H1 (cell line): ENCODE results near the gene SIRT7. TPM values are rescaled to one million over a fixed set of nuclear protein-coding genes. Genes with fewer than 3 reads are reported as not detected.

Experiments used
- CTCF ChIA-PET: fragments of 300-600 bp; sonication (Branson Sonifier 250); formaldehyde crosslinking; loops from one replicate; lab custom pipeline; 2021; ENCODE audit not compliant: partially characterized antibody; lab: Charles Lee
- POLR2A ChIA-PET: fragments of 300-600 bp; sonication (Branson Sonifier 250); formaldehyde crosslinking; loops from one replicate; lab custom pipeline; 2021; ENCODE audit warnings: inconsistent platforms; ENCODE audit not compliant: partially characterized antibody; lab: Charles Lee
- DNase-seq, 2 experiments: peaks; one replicate each; pipeline versions ENCODE4 v3.0.0 to v3.0.0-alpha.2; 2010 to 2022; ENCODE audit warnings: low spot score in 2 of 2, low read depth in 1 of 2, mixed read lengths in 1 of 2
- FAIRE-seq: peaks from 2 replicates; lab custom pipeline; 2011; peaks lifted over from hg19 to GRCh38; lab: Jason Lieb, UNC
- H2AFZ ChIP-seq: 2 replicates; pipeline ENCODE4 v1.8.1; 2012; ENCODE audit warnings: low read length, inconsistent platforms
- H2AK5ac ChIP-seq: 2 replicates; pipeline ENCODE4 v1.6.1; 2013; ENCODE audit warnings: low read depth, low read length
- H2BK120ac ChIP-seq: replicated peaks from 2 replicates; pipeline ENCODE3; 2013; ENCODE audit warnings: low read depth, low read length, inconsistent platforms
- H2BK12ac ChIP-seq: 2 replicates; pipeline ENCODE4 v1.6.1; 2013; ENCODE audit warnings: low read depth, low read length
- H2BK15ac ChIP-seq: 2 replicates; pipeline ENCODE4 v1.6.1; 2013; ENCODE audit warnings: low read length
- H2BK20ac ChIP-seq: 2 replicates; pipeline ENCODE4 v1.6.1; 2013; ENCODE audit warnings: low read length
- H2BK5ac ChIP-seq: 2 replicates; pipeline ENCODE4 v1.6.1; 2013; ENCODE audit warnings: low read depth, low read length
- H3K14ac ChIP-seq: 2 replicates; pipeline ENCODE4 v1.6.1; 2013; ENCODE audit warnings: inconsistent platforms; ENCODE audit not compliant: insufficient read length
- H3K18ac ChIP-seq: 2 replicates; pipeline ENCODE4 v1.6.1; 2013; ENCODE audit warnings: low read length; ENCODE audit errors: extremely low read depth
- H3K23ac ChIP-seq: 2 replicates; pipeline ENCODE4 v1.6.1; 2013; ENCODE audit warnings: inconsistent platforms; ENCODE audit not compliant: insufficient read length
- H3K23me2 ChIP-seq: 2 replicates; pipeline ENCODE4 v1.6.1; 2013; ENCODE audit warnings: low read depth, low read length
- H3K27ac ChIP-seq: 2 replicates; pipeline ENCODE4 v1.6.1; 2011; ENCODE audit warnings: low read depth, low read length, inconsistent platforms
- H3K27me3 ChIP-seq, 4 experiments: replicated peaks in 1 of 4; 1 replicate in 1 of 4; 2 replicates in 3 of 4; pipeline versions ENCODE4 v1.6.1 to v1.8.1; 2011 to 2013; ENCODE audit warnings: low read length in 3 of 4, mild to moderate bottlenecking in 3 of 4, inconsistent platforms in 2 of 4, mixed read lengths in 2 of 4, moderate library complexity in 1 of 4; ENCODE audit not compliant: control insufficient read depth in 3 of 4, insufficient read depth in 3 of 4; ENCODE audit errors: extremely low read depth in 1 of 4
- H3K36me3 ChIP-seq, 4 experiments: 2 replicates each; pipeline versions ENCODE4 v1.6.1 to v1.8.1; 2011 to 2013; ENCODE audit warnings: mild to moderate bottlenecking in 4 of 4, low read length in 3 of 4, moderate library complexity in 2 of 4, control low read depth in 1 of 4, inconsistent platforms in 1 of 4; ENCODE audit not compliant: insufficient read depth in 4 of 4, control insufficient read depth in 2 of 4
- H3K4ac ChIP-seq: replicated peaks from 2 replicates; pipeline ENCODE3; 2013; ENCODE audit warnings: low read length, low read depth, mixed read lengths, inconsistent platforms; ENCODE audit not compliant: insufficient read length
- H3K4me1 ChIP-seq, 4 experiments: replicated peaks in 1 of 4; 1 replicate in 1 of 4; 2 replicates in 3 of 4; pipeline versions ENCODE4 v1.6.1 to v1.8.1; 2011 to 2013; ENCODE audit warnings: low read length in 3 of 4, inconsistent platforms in 2 of 4, mixed read lengths in 1 of 4; ENCODE audit not compliant: insufficient read depth in 4 of 4, control insufficient read depth in 3 of 4
- H3K4me2 ChIP-seq, 2 experiments: 2 replicates each; pipeline versions ENCODE4 v1.6.1 to v1.8.1; 2011 to 2013; ENCODE audit warnings: low read depth in 2 of 2, low read length in 2 of 2, control low read depth in 1 of 2, inconsistent platforms in 1 of 2, mild to moderate bottlenecking in 1 of 2; ENCODE audit not compliant: insufficient read depth in 1 of 2
- H3K4me3 ChIP-seq, 4 experiments: fragments of 200-600, 300-600 bp in 1 of 4; sonication (generic), shearing (Covaris generic), sonication (Bioruptor Twin) in 1 of 4; 2 replicates each; pipeline versions ENCODE4 v1.5.1 to v1.8.1; 2011 to 2016; ENCODE audit warnings: low read length in 4 of 4, low read depth in 3 of 4, control low read depth in 2 of 4, inconsistent platforms in 2 of 4, mild to moderate bottlenecking in 2 of 4, mixed read lengths in 1 of 4, moderate library complexity in 1 of 4; ENCODE audit not compliant: insufficient read depth in 2 of 4; ENCODE audit errors: extremely low read depth in 1 of 4
- H3K56ac ChIP-seq: replicated peaks from 2 replicates; pipeline ENCODE3; 2013; ENCODE audit warnings: low read depth, mild to moderate bottlenecking, mixed read lengths, low read length, inconsistent platforms; ENCODE audit not compliant: insufficient read length
- H3K79me1 ChIP-seq: 2 replicates; pipeline ENCODE4 v1.6.1; 2013; ENCODE audit warnings: low read depth, low read length, control low read depth
- H3K79me2 ChIP-seq, 2 experiments: 2 replicates each; pipeline versions ENCODE4 v1.6.1 to v1.8.1; 2012 to 2013; ENCODE audit warnings: low read length in 2 of 2, mild to moderate bottlenecking in 2 of 2, inconsistent platforms in 1 of 2; ENCODE audit not compliant: insufficient read depth in 2 of 2, control insufficient read depth in 1 of 2
- H3K9ac ChIP-seq, 4 experiments: replicated peaks in 1 of 4; 1 replicate in 1 of 4; 2 replicates in 3 of 4; pipeline versions ENCODE4 v1.6.1 to v1.8.1; 2011 to 2013; ENCODE audit warnings: low read depth in 3 of 4, low read length in 3 of 4, control low read depth in 2 of 4, mild to moderate bottlenecking in 2 of 4, moderate library complexity in 2 of 4, inconsistent platforms in 1 of 4; ENCODE audit errors: extremely low read depth in 1 of 4
- H3K9me3 ChIP-seq, 2 experiments: 2 replicates each; pipeline versions ENCODE4 v1.6.1 to v1.8.1; 2012 to 2013; ENCODE audit warnings: mild to moderate bottlenecking in 2 of 2, moderate library complexity in 2 of 2, control low read depth in 1 of 2, inconsistent platforms in 1 of 2, low read depth in 1 of 2, low read length in 1 of 2, mixed read lengths in 1 of 2; ENCODE audit not compliant: insufficient read depth in 2 of 2
- H4K20me1 ChIP-seq, 2 experiments: replicated peaks in 1 of 2; 2 replicates each; pipeline versions ENCODE3 to v1.8.1; 2011 to 2013; ENCODE audit warnings: inconsistent platforms in 2 of 2, low read length in 2 of 2, mild to moderate bottlenecking in 1 of 2; ENCODE audit not compliant: insufficient read depth in 2 of 2, control insufficient read depth in 1 of 2
- H4K5ac ChIP-seq: 2 replicates; pipeline ENCODE4 v1.6.1; 2013; ENCODE audit warnings: low read length, low read depth, mixed read lengths, inconsistent platforms; ENCODE audit not compliant: insufficient read length
- H4K8ac ChIP-seq: 2 replicates; pipeline ENCODE4 v1.8.0; 2013; ENCODE audit warnings: mild to moderate bottlenecking, moderate library complexity, low read length, inconsistent platforms; ENCODE audit not compliant: insufficient read depth; ENCODE audit errors: extremely low read depth
- H4K91ac ChIP-seq: replicated peaks from 2 replicates; pipeline ENCODE3; 2013; ENCODE audit warnings: low read length, mixed read lengths, inconsistent platforms; ENCODE audit not compliant: insufficient read length
- ATF3 ChIP-seq: IDR thresholded peaks from 2 replicates; pipeline ENCODE4 v1.6.1; 2011; ENCODE audit warnings: low read depth, mild to moderate bottlenecking, low read length; ENCODE audit not compliant: insufficient read depth
- BRCA1 ChIP-seq: IDR thresholded peaks from 2 replicates; pipeline ENCODE4 v1.6.1; 2012; ENCODE audit warnings: low read depth, low read length, improper control_type of control experiment
- CBX5 ChIP-seq: fragments of 300-800, 300-1000 bp; sonication (generic); IDR thresholded peaks from 2 replicates; pipeline ENCODE4 v1.7.1; 2016; ENCODE audit warnings: antibody characterized with exemption, low read length, low read depth
- EZH2 ChIP-seq: fragments of 200-600 bp; sonication (generic); IDR thresholded peaks from 2 replicates; pipeline ENCODE4 v1.7.1; 2012; ENCODE audit warnings: low read depth, mild to moderate bottlenecking, moderate library complexity, low read length, inconsistent platforms; ENCODE audit not compliant: severe bottlenecking
- HDAC6 ChIP-seq: IDR thresholded peaks from one replicate; pipeline ENCODE4 v1.7.1; 2012; ENCODE audit warnings: low read depth, mild to moderate bottlenecking, inconsistent platforms, low read length, moderate library complexity
- POLR2A ChIP-seq, 2 experiments: IDR thresholded peaks; 1 replicate in 1 of 2; 2 replicates in 1 of 2; pipeline ENCODE4 v1.6.1; 2011; ENCODE audit warnings: low read depth in 2 of 2, low read length in 2 of 2, mild to moderate bottlenecking in 2 of 2; ENCODE audit errors: control extremely low read depth in 1 of 2
- POU5F1 ChIP-seq: IDR thresholded peaks from 2 replicates; pipeline ENCODE4 v1.6.1; 2011; ENCODE audit warnings: low read depth, mild to moderate bottlenecking, low read length, moderate library complexity
- SIX5 ChIP-seq: IDR thresholded peaks from 2 replicates; pipeline ENCODE4 v1.6.1; 2011; ENCODE audit warnings: mild to moderate bottlenecking, low read depth, low read length
- SP2 ChIP-seq: IDR thresholded peaks from 2 replicates; pipeline ENCODE4 v1.6.1; 2012; ENCODE audit warnings: mild to moderate bottlenecking, low read length, inconsistent platforms
- SUZ12 ChIP-seq: fragments of 200-600 bp; sonication (generic); IDR thresholded peaks from 2 replicates; pipeline ENCODE4 v1.6.1; 2012; ENCODE audit warnings: mild to moderate bottlenecking, inconsistent platforms, low read length, moderate library complexity, mixed read lengths
- TAF7 ChIP-seq: optimal IDR thresholded peaks from 2 replicates; pipeline ENCODE3; 2011; ENCODE audit warnings: low read depth, mild to moderate bottlenecking, inconsistent platforms, low read length, moderate library complexity, borderline replicate concordance
- TBP ChIP-seq: IDR thresholded peaks from 2 replicates; pipeline ENCODE4 v1.6.1; 2011; ENCODE audit warnings: low read depth, low read length, improper control_type of control experiment
- TEAD4 ChIP-seq: IDR thresholded peaks from 2 replicates; pipeline ENCODE4 v1.6.1; 2012; ENCODE audit warnings: low read depth, low read length, inconsistent platforms, mixed read lengths
- WGBS, 2 experiments: shearing (Covaris generic) in 1 of 2; methylation state at CpG; one replicate each; pipeline versions ENCODE4 v1.1.6 to v1.1.7; 2013 to 2015; ENCODE audit warnings: low lambda C conversion rate in 2 of 2, mixed read lengths in 2 of 2, inconsistent platforms in 1 of 2, low coverage in 1 of 2, missing lambda C conversion rate in 1 of 2; ENCODE audit not compliant: insufficient replicate concordance in 2 of 2, insufficient coverage in 1 of 2, insufficient read length in 1 of 2; ENCODE audit errors: extremely low coverage in 1 of 2, missing lambda C conversion rate in 1 of 2; 5-methylcytosine and 5-hydroxymethylcytosine counted together
- polyA plus RNA-seq, 7 experiments: library from polyadenylated mRNA; depleted of rRNA in 3 of 7; stranded (reverse) in 5 of 7; unstranded in 2 of 7; fragments of >200 nt in 5 of 7; fragments of 200-250 nt in 2 of 7; gene quantifications; 1 replicate in 5 of 7; 2 replicates in 1 of 7; 4 replicates in 1 of 7; pipeline versions ENCODE4 v1.2.1 to v1.2.3, GENCODE V29; 2011 to 2013; ENCODE audit warnings: missing spikeins in 2 of 7, mixed read lengths in 2 of 7
- total RNA-seq: library from RNA; stranded (reverse); fragmentation: NEBNext Ultra II Directional; extraction: Animal tissue kit (Norgen Biotek cat#: 25700); gene quantifications from 2 replicates; pipeline ENCODE4 v1.2.1, GENCODE V29; 2021
- TF ChIP-seq, protein P1 (sequence below): IDR thresholded peaks from 2 replicates; pipeline ENCODE4 v1.6.1; 2012; ENCODE audit warnings: inconsistent platforms

SIRT7 gene
- total and polyA plus RNA-seq, 2 of the 8 experiments (the other 6 are each of a cell fraction or from before 2014, with no cell fraction given), result 5.8 to 16.6 TPM

- no peaks in the 10 kb centered on the region; a peak in 3 of 8 replicates for H3K36me3 ChIP-seq
- H2BK12ac ChIP-seq, result no peak overlapping the region
- H3K14ac ChIP-seq, result no peak overlapping the region
- DNase-seq, result no peak
- no peak overlapping the region for H4K5ac ChIP-seq
- no peak overlapping the region for H3K4me2 ChIP-seq
- no peak overlapping the region for H3K4me3 ChIP-seq
- H3K9me3 ChIP-seq, result no peaks in the 10 kb centered on the region
- H4K91ac ChIP-seq, result no peak overlapping the region
- 81% methylated on average over 5 of the region's 10 CpGs; no CpG with 5 or more reads in 1 of the 2 experiments for WGBS, 2 experiments
- H2BK20ac ChIP-seq, result no peak overlapping the region
- H2BK15ac ChIP-seq, result no peak overlapping the region
- no peak overlapping the region for H3K56ac ChIP-seq
- peaks cover 0 to 25% (median 14%) of the 10 kb centered on the region in 4 experiments; a peak in 5 of 7 replicates for H3K27me3 ChIP-seq
- H3K4me1 ChIP-seq, result peaks cover 0 to 15% (median 8%) of the 10 kb centered on the region in 4 experiments; a peak in 4 of 7 replicates
- no peak overlapping the region for H2BK5ac ChIP-seq
- H4K8ac ChIP-seq, result no peak overlapping the region
- H3K9ac ChIP-seq, result no peak overlapping the region
- H3K27ac ChIP-seq, result no peak overlapping the region
- no peak overlapping the region for H2BK120ac ChIP-seq
- peaks cover 2% of the 10 kb centered on the region; the same call in 1 of the 2 replicates for H3K79me1 ChIP-seq
- CTCF ChIA-PET, result interaction anchor here (0.6 to 1.6 kb wide), 7 partner anchors 10 to 164 kb away, joined by 3 to 7 read pairs (median 4); no protein-coding TSS in a partner anchor
- FAIRE-seq, result no peak
- no peaks in the 10 kb centered on the region for H3K79me2 ChIP-seq
- POLR2A ChIA-PET, result interaction anchor here (0.7 to 2.0 kb wide), 6 partner anchors 9 to 26 kb away, joined by 3 to 11 read pairs (median 4); partner anchors contain the start of gene ANAPC11
- H3K18ac ChIP-seq, result no peak overlapping the region
- H2AFZ ChIP-seq, result no peak overlapping the region
- H3K23me2 ChIP-seq, result peaks cover 12% of the 10 kb centered on the region; the same call in 1 of the 2 replicates
- peaks cover 4 to 19% of the 10 kb centered on the region in 2 experiments for H4K20me1 ChIP-seq
- no peak overlapping the region for H3K4ac ChIP-seq
- no peak overlapping the region for H2AK5ac ChIP-seq
- no peak overlapping the region for H3K23ac ChIP-seq
- TF ChIP-seq TBP, result no peak
- no peak for TF ChIP-seq TEAD4
- no peak for TF ChIP-seq CBX5
- no peak for TF ChIP-seq HDAC6
- no peak for TF ChIP-seq ATF3
- no peak for TF ChIP-seq BRCA1
- no peak for TF ChIP-seq EZH2
- TF ChIP-seq POU5F1, result no peak
- no peak for TF ChIP-seq TAF7
- TF ChIP-seq POLR2A (IDR thresholded peaks at IDR 0.05; ENCODE audit: control extremely low read depth in 1 of 2, low read depth in 2 of 2, low read length in 2 of 2), result no peak
- TF ChIP-seq, protein P1, sequence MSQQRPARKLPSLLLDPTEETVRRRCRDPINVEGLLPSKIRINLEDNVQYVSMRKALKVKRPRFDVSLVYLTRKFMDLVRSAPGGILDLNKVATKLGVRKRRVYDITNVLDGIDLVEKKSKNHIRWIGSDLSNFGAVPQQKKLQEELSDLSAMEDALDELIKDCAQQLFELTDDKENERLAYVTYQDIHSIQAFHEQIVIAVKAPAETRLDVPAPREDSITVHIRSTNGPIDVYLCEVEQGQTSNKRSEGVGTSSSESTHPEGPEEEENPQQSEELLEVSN, result no peak
- TF ChIP-seq SUZ12, result no peak
- no peak for TF ChIP-seq SP2
- TF ChIP-seq SIX5, result no peak
Measured at GRCh38 chr17:81905993-81906392, 12.0 kb downstream of the SIRT7 start.
